Ovary (tissue), 9 donors: ENCODE measurements around the gene GPATCH8. TPM values are rescaled to one million over a fixed set of nuclear protein-coding genes. Genes with fewer than 3 reads are reported as not detected.

Experiments used
- DNase-seq, 5 donors: peaks; one replicate each; pipeline ENCODE4 v3.0.0-alpha.2; 2019 to 2020
- H3K27ac ChIP-seq, 2 donors: fragments of 200-600 bp; one replicate each; pipeline versions ENCODE4 v1.5.1 to v1.8.0; 2019 to 2022
- H3K27me3 ChIP-seq: fragments of 200-600 bp; one replicate; pipeline ENCODE4 v1.8.0; 2022
- H3K36me3 ChIP-seq: fragments of 200-600 bp; sonication (generic); one replicate; pipeline ENCODE4 v1.5.1; 2019
- H3K4me1 ChIP-seq: one replicate; pipeline ENCODE4 v1.8.1; 2013; ENCODE audit warnings: mild to moderate bottlenecking, moderate library complexity; ENCODE audit not compliant: insufficient read depth
- H3K4me3 ChIP-seq: fragments of 200-600 bp; sonication (generic); one replicate; pipeline ENCODE4 v1.5.1; 2017
- H3K9me3 ChIP-seq, 2 donors: fragments of 200-600 bp in 1 of 2; sonication (generic) in 1 of 2; one replicate each; pipeline versions ENCODE4 v1.5.1 to v1.8.1; 2013 to 2019; ENCODE audit warnings: mild to moderate bottlenecking in 1 of 2, moderate library complexity in 1 of 2
- CTCF ChIP-seq, 3 donors: fragments of 450-650 bp in 2 of 3; fragments of 200-600 bp in 1 of 3; IDR thresholded peaks; one replicate each; pipeline versions ENCODE4 v1.5.1 to v1.8.0; 2016 to 2022; ENCODE audit warnings: antibody characterized with exemption in 3 of 3, mild to moderate bottlenecking in 1 of 3
- EP300 ChIP-seq: sonication (generic); formaldehyde crosslinking; IDR thresholded peaks from one replicate; pipeline ENCODE4 v1.6.1; 2017; ENCODE audit warnings: antibody characterized with exemption
- POLR2A ChIP-seq: fragments of 450-650 bp; IDR thresholded peaks from one replicate; pipeline ENCODE4 v1.6.1; 2017; ENCODE audit warnings: antibody characterized with exemption, mild to moderate bottlenecking, moderate library complexity
- WGBS, 3 donors: extraction: QIAGEN DNeasy Blood & Tissue Kit in 1 of 3; methylation state at CpG; one replicate each; pipeline versions ENCODE4 v1.1.5 to v1.1.7; 2013 to 2017; 5-methylcytosine and 5-hydroxymethylcytosine counted together
- intact Hi-C, 4 donors: fragments of 100-400 bp; cut with DNase I; formaldehyde crosslinking; loops; one replicate each; pipeline versions ENCODE4 v1.11.0 to v1.15.1; 2022 to 2023
- polyA plus RNA-seq, 2 donors: library from polyadenylated mRNA; stranded (reverse); fragments of 200-250 nt in 1 of 2; fragments of 350-450 nt in 1 of 2; fragmentation: Illumina TruSeq in 1 of 2; extraction: RNeasy Lipid Tissue Mini Kit (QIAGEN cat#74804) in 1 of 2; gene quantifications; one replicate each; pipeline ENCODE4 v1.2.3, GENCODE V29; 2013 to 2014
- total RNA-seq, 7 donors: library from RNA; depleted of rRNA in 2 of 7; stranded (reverse); fragments of >200 nt in 2 of 7; fragmentation: NEBNext Ultra II Directional in 3 of 7; extraction: Animal tissue kit (Norgen Biotek cat#: 25700) in 3 of 7; gene quantifications; one replicate each; pipeline versions ENCODE4 v1.1.0 to v1.2.4, GENCODE V29; 2016 to 2023
- donor health status: DM: no; HTN: no; CAD: no; lungs with moderate emphysema.
- donor health status: DM: no; HTN: no; CAD: no.
- donor health status: Bipolar disorder and iron deficiency.
- donor health status: DM: yes; HTN: yes; CAD: no.
- donor health status: DM: no; HTN: no; CAD: no.
- donor health status: DM: yes; HTN: yes; CAD: no.

Gene GPATCH8
- total and polyA plus RNA-seq, 9 donors = 20.5 to 57.3 (median 43.5) TPM

DNA sequence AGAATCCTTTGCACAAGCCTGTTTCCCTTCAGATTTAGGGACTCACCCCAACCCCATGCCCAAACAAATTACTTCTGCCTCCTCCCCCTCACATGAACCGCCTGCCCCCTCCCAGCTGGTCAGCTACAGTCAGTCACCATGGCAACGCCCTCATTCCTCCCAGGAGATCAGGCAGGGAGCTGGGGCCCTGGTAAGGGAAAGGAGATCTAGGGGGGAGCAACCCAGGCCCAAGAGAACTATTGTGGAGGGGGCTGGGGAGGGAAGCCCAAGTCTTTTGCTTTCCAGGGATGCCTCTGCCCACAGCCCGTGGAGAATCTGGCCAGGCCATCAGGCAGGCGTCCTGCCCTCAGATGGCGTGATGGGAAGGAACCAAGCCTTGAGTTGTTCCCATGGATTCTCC lies 142.4 kb downstream of the GPATCH8 start:
- DNase-seq = peak; percentile 69 to 94 (median 86)
- Histone ChIP-seq H3K4me1 (peaks cover 7% of the 10 kb centered on the region), H3K4me3 (no peak overlapping the region), H3K9me3 (no peaks in the 10 kb centered on the region), H3K27ac (peak overlapping the region in 1 of 2 donors; percentile 38), H3K36me3 (no peaks in the 10 kb centered on the region), H3K27me3 (no peaks in the 10 kb centered on the region)
- TF ChIP-seq CTCF (IDR thresholded peaks at IDR 0.05) = no peak
- intact Hi-C loops = no loop called here
- 35 to 42% (median 36%) methylated on average over 5 of the region's 5 CpGs for WGBS, 3 donors

GRCh38 chr17:44360144-44360533 lies 143.1 kb downstream of the GPATCH8 start:
- H3K9me3 ChIP-seq = no peaks in the 10 kb centered on the region
- no peaks in the 10 kb centered on the region for H3K27me3 ChIP-seq
- H3K27ac ChIP-seq = no peak overlapping the region
- no peaks in the 10 kb centered on the region for H3K36me3 ChIP-seq
- H3K4me3 ChIP-seq = no peak overlapping the region
- peaks cover 7% of the 10 kb centered on the region for H3K4me1 ChIP-seq
- intact Hi-C loops = no loop called here
- 55 to 60% (median 58%) methylated on average over 6 of the region's 6 CpGs for WGBS, 3 donors
- TF ChIP-seq POLR2A (no peak), CTCF (IDR thresholded peaks at IDR 0.05) (no peak), EP300 (no peak)
- DNase-seq = no peak

GRCh38 chr17:44359458-44360143 lies 143.6 kb downstream of the GPATCH8 start:
- H3K4me3 ChIP-seq = no peak overlapping the region
- no peak for TF ChIP-seq CTCF (IDR thresholded peaks at IDR 0.05)
- TF ChIP-seq EP300 = no peak
- no peak for TF ChIP-seq POLR2A
- peak in 1 of 5 donors; percentile 50 for DNase-seq
- intact Hi-C loops = loop anchor here in 1 of 4 donors (10.0 kb wide), 1 partner anchor 155 kb away; no protein-coding TSS in a partner anchor
- peaks cover 7% of the 10 kb centered on the region for H3K4me1 ChIP-seq
- WGBS, 3 donors = 87 to 92% (median 90%) methylated on average over 14 of the region's 14 CpGs
- no peaks in the 10 kb centered on the region for H3K36me3 ChIP-seq
- no peaks in the 10 kb centered on the region for H3K9me3 ChIP-seq
- no peaks in the 10 kb centered on the region for H3K27me3 ChIP-seq
- H3K27ac ChIP-seq = no peak overlapping the region

GRCh38 chr17:44359006-44359405 lies 144.2 kb downstream of the GPATCH8 start:
- TF ChIP-seq CTCF (IDR thresholded peaks at IDR 0.05) (no peak), EP300 (no peak)
- no peak for DNase-seq
- no peak overlapping the region for H3K27ac ChIP-seq
- WGBS, 3 donors = 74 to 79% (median 78%) methylated on average over 6 of the region's 6 CpGs
- no peak overlapping the region for H3K4me3 ChIP-seq
- intact Hi-C loops = loop anchor here in 1 of 4 donors (10.0 kb wide), 1 partner anchor 154 kb away; no protein-coding TSS in a partner anchor
- H3K4me1 ChIP-seq = peaks cover 7% of the 10 kb centered on the region
- H3K27me3 ChIP-seq = no peaks in the 10 kb centered on the region
- no peaks in the 10 kb centered on the region for H3K9me3 ChIP-seq
- H3K36me3 ChIP-seq = no peaks in the 10 kb centered on the region
